SK-N-SH (cell line): ENCODE results near the gene KMT2C. TPM values are rescaled to one million over a fixed set of nuclear protein-coding genes. Genes with fewer than 3 reads are reported as not detected.

ENCODE experiments used
- CTCF ChIA-PET: fragments of 300-600, 350-600 bp; formaldehyde crosslinking; extraction: SDS; loops from one replicate; lab custom pipeline; 2021; lab: Yijun Ruan, JAX
- POLR2A ChIA-PET: fragments of 350-600 bp; sonication (Branson Sonifier 250); formaldehyde crosslinking; extraction: SDS; loops from one replicate; lab custom pipeline; 2020; ENCODE audit warnings: antibody characterized with exemption, inconsistent platforms; lab: Yijun Ruan, JAX
- DNase-seq: peaks from one replicate; pipeline ENCODE4 v3.0.0; 2012
- H2AFZ ChIP-seq: fragments of 200-600 bp; sonication (generic); 2 replicates; pipeline ENCODE4 v1.8.1; 2016; ENCODE audit warnings: antibody characterized with exemption, mild to moderate bottlenecking, low read depth
- H3F3A ChIP-seq: fragments of 200-600 bp; sonication (generic); replicated peaks from 2 replicates; pipeline ENCODE3; 2016; ENCODE audit warnings: antibody characterized with exemption, mild to moderate bottlenecking; ENCODE audit not compliant: insufficient read depth
- H3K27ac ChIP-seq, 2 experiments: fragments of 200-500 bp in 1 of 2; fragments of 200-600 bp in 1 of 2; sonication (Bioruptor generic) in 1 of 2; sonication (generic), shearing (Covaris generic) in 1 of 2; 2 replicates each; pipeline versions ENCODE4 v1.5.1 to v1.6.1; 2014 to 2016; ENCODE audit warnings: low read depth in 2 of 2, inconsistent platforms in 1 of 2, low read length in 1 of 2, mild to moderate bottlenecking in 1 of 2, mixed read lengths in 1 of 2
- H3K27me3 ChIP-seq: fragments of 200-600 bp; sonication (generic), shearing (Covaris generic); 2 replicates; pipeline ENCODE4 v1.6.1; 2016; ENCODE audit warnings: mixed run types; ENCODE audit not compliant: insufficient read depth
- H3K36me3 ChIP-seq, 2 experiments: fragments of 200-500 bp in 1 of 2; fragments of 200-600 bp in 1 of 2; sonication (Bioruptor generic) in 1 of 2; sonication (generic) in 1 of 2; replicated peaks in 1 of 2; 2 replicates each; pipeline versions ENCODE3 to v1.5.1; 2014 to 2016; ENCODE audit warnings: low read length in 1 of 2, mild to moderate bottlenecking in 1 of 2; ENCODE audit not compliant: insufficient read depth in 2 of 2, control insufficient read depth in 1 of 2
- H3K4me1 ChIP-seq, 2 experiments: fragments of 200-500 bp in 1 of 2; fragments of 200-600 bp in 1 of 2; sonication (Bioruptor generic) in 1 of 2; sonication (generic), shearing (Covaris generic) in 1 of 2; 2 replicates each; pipeline versions ENCODE4 v1.5.1 to v1.6.1; 2014 to 2016; ENCODE audit warnings: low read depth in 1 of 2, low read length in 1 of 2, mixed run types in 1 of 2; ENCODE audit not compliant: insufficient read depth in 2 of 2, control insufficient read depth in 1 of 2
- H3K4me2 ChIP-seq: fragments of 200-600 bp; sonication (generic), shearing (Covaris generic); 2 replicates; pipeline ENCODE4 v1.6.1; 2017; ENCODE audit warnings: mixed run types
- H3K4me3 ChIP-seq, 2 experiments: fragments of 200-500 bp in 1 of 2; fragments of 200-600 bp in 1 of 2; sonication (Bioruptor generic) in 1 of 2; sonication (generic), shearing (Covaris generic) in 1 of 2; 2 replicates each; pipeline versions ENCODE4 v1.5.1 to v1.8.1; 2014 to 2016; ENCODE audit warnings: low read depth in 2 of 2, inconsistent platforms in 1 of 2, low read length in 1 of 2, mild to moderate bottlenecking in 1 of 2, mixed read lengths in 1 of 2, moderate library complexity in 1 of 2
- H3K79me2 ChIP-seq: fragments of 200-600 bp; sonication (generic); 2 replicates; pipeline ENCODE4 v1.8.1; 2017; ENCODE audit warnings: mild to moderate bottlenecking; ENCODE audit not compliant: insufficient read depth
- H3K9ac ChIP-seq: fragments of 200-600 bp; sonication (generic); 2 replicates; pipeline ENCODE4 v1.6.1; 2017; ENCODE audit warnings: mixed run types
- H3K9me2 ChIP-seq: fragments of 200-600 bp; sonication (generic); 2 replicates; pipeline ENCODE4 v1.6.1; 2017; ENCODE audit warnings: mixed run types
- H3K9me3 ChIP-seq: fragments of 200-600 bp; sonication (generic); 2 replicates; pipeline ENCODE4 v1.6.1; 2017; ENCODE audit warnings: mixed run types, mild to moderate bottlenecking, moderate library complexity
- H4K20me1 ChIP-seq: fragments of 200-600 bp; sonication (generic); 2 replicates; pipeline ENCODE4 v1.6.1; 2017; ENCODE audit warnings: mild to moderate bottlenecking, mixed run types; ENCODE audit not compliant: insufficient read depth
- CHD2 ChIP-seq: fragments of 150-350 bp; IDR thresholded peaks from 2 replicates; pipeline ENCODE4 v1.6.1; 2018; ENCODE audit warnings: low read length; ENCODE audit not compliant: partially characterized antibody
- EP300 ChIP-seq, 2 experiments: IDR thresholded peaks; 2 replicates each; pipeline versions ENCODE4 v1.4.0 to v1.6.1; 2012; ENCODE audit warnings: borderline replicate concordance in 1 of 2, low read depth in 1 of 2, low read length in 1 of 2
- FOXJ3 ChIP-seq: sonication (generic); formaldehyde crosslinking; IDR thresholded peaks from 2 replicates; pipeline ENCODE4 v1.5.1; 2020; ENCODE audit warnings: mild to moderate bottlenecking, missing genetic modification reagents
- FOXM1 ChIP-seq: IDR thresholded peaks from 2 replicates; pipeline ENCODE4 v1.4.0; 2012; ENCODE audit warnings: low read depth, mild to moderate bottlenecking
- GABPA ChIP-seq: IDR thresholded peaks from 2 replicates; pipeline ENCODE4 v1.4.0; 2012; ENCODE audit warnings: low read depth, mild to moderate bottlenecking
- MXI1 ChIP-seq: IDR thresholded peaks from 2 replicates; pipeline ENCODE4 v1.6.1; 2012; ENCODE audit warnings: mild to moderate bottlenecking, low read depth, low read length, improper control_type of control experiment
- NFIC ChIP-seq: IDR thresholded peaks from 2 replicates; pipeline ENCODE4 v1.4.0; 2012; ENCODE audit warnings: borderline replicate concordance
- NRF1 ChIP-seq: IDR thresholded peaks from 2 replicates; pipeline ENCODE4 v1.6.1; 2012; ENCODE audit warnings: low read depth, mild to moderate bottlenecking, low read length
- PBX3 ChIP-seq: IDR thresholded peaks from 2 replicates; pipeline ENCODE4; 2012
- RCOR1 ChIP-seq: fragments of 150-350 bp; IDR thresholded peaks from 2 replicates; pipeline ENCODE4 v1.6.1; 2017; ENCODE audit warnings: antibody characterized with exemption, low read length
- TCF12 ChIP-seq: IDR thresholded peaks from 2 replicates; pipeline ENCODE4 v1.4.0; 2012
- USF2 ChIP-seq: fragments of 150-350 bp; IDR thresholded peaks from 2 replicates; pipeline ENCODE4 v1.6.1; 2017; ENCODE audit warnings: antibody characterized with exemption, low read length, low read depth, borderline replicate concordance
- YY1 ChIP-seq: IDR thresholded peaks from 2 replicates; pipeline ENCODE4 v1.4.0; 2012; ENCODE audit warnings: low read depth, mild to moderate bottlenecking
- whole genome bisulfite sequencing: methylation state at CpG from one replicate; pipeline ENCODE4 v1.1.6; 2017; ENCODE audit warnings: low lambda C conversion rate; 5-methylcytosine and 5-hydroxymethylcytosine counted together
- polyA plus RNA-seq, 3 experiments: library from polyadenylated mRNA; depleted of rRNA; stranded (reverse); fragments of >200 nt; gene quantifications; 2 replicates each; pipeline ENCODE4 v1.2.3, GENCODE V29; 2012
- TF ChIP-seq, protein P1 (sequence below): IDR thresholded peaks from 2 replicates; pipeline ENCODE4 v1.6.1; 2012; ENCODE audit warnings: mild to moderate bottlenecking, low read depth, low read length, moderate library complexity
- TF ChIP-seq, protein P2 (sequence below): IDR thresholded peaks from 2 replicates; pipeline ENCODE4 v1.4.0; 2012; ENCODE audit warnings: low read depth

Gene KMT2C
- polyA plus RNA-seq, 1 of the 3 experiments (the other 2 are of a cell fraction) = 8.0 TPM

DNA sequence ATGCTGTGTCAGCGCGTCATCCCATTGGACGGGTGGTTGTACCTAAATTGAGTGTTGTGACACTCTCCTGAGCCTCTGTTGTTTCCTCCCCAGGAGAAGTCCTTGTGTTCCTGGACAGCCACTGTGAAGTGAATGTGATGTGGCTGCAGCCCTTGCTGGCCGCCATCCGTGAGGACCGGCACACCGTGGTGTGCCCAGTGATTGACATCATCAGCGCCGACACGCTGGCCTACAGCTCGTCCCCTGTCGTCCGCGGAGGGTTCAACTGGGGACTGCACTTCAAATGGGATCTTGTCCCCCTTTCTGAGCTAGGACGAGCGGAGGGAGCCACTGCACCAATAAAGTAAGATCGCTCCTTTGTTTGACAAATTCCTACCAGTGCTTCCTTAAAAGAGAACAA is 327.9 kb downstream of the KMT2C start (continued):
- TF ChIP-seq, protein P1, sequence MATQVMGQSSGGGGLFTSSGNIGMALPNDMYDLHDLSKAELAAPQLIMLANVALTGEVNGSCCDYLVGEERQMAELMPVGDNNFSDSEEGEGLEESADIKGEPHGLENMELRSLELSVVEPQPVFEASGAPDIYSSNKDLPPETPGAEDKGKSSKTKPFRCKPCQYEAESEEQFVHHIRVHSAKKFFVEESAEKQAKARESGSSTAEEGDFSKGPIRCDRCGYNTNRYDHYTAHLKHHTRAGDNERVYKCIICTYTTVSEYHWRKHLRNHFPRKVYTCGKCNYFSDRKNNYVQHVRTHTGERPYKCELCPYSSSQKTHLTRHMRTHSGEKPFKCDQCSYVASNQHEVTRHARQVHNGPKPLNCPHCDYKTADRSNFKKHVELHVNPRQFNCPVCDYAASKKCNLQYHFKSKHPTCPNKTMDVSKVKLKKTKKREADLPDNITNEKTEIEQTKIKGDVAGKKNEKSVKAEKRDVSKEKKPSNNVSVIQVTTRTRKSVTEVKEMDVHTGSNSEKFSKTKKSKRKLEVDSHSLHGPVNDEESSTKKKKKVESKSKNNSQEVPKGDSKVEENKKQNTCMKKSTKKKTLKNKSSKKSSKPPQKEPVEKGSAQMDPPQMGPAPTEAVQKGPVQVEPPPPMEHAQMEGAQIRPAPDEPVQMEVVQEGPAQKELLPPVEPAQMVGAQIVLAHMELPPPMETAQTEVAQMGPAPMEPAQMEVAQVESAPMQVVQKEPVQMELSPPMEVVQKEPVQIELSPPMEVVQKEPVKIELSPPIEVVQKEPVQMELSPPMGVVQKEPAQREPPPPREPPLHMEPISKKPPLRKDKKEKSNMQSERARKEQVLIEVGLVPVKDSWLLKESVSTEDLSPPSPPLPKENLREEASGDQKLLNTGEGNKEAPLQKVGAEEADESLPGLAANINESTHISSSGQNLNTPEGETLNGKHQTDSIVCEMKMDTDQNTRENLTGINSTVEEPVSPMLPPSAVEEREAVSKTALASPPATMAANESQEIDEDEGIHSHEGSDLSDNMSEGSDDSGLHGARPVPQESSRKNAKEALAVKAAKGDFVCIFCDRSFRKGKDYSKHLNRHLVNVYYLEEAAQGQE = no peak

DNA sequence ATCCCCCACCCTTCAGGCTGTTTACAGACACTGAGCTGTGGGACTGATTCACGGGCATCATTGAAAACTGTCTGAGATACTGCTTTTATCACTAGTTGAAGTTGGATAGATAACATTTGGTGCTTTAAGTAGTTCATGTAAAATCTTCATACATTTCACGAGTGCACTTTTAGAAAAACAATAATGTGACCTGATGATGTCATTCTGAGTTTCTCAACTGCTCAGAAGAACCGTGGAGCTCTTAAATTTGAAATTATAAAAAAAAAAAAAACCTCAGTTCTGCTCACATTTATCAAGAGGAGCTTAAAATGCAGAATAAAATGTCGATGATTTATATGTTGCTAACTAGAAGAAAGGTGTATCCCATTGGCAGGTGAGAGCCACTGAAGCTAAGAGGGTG is 328.8 kb downstream of the KMT2C start:
- ChIA-PET CTCF (interaction anchor here (0.6 to 1.3 kb wide), 5 partner anchors 10 to 32 kb away, joined by 3 read pairs; no protein-coding TSS in a partner anchor), POLR2A (no interaction called here)
- no peak overlapping the region for H2AFZ ChIP-seq
- no peak overlapping the region for H3K27ac ChIP-seq
- H3K9me2 ChIP-seq = no peaks in the 10 kb centered on the region
- TF ChIP-seq EP300 (IDR thresholded peaks at IDR 0.05; ENCODE audit: borderline replicate concordance in 1 of 2, low read depth in 1 of 2, low read length in 1 of 2) (no peak), YY1 (no peak), RCOR1 (no peak)
- no peaks in the 10 kb centered on the region for H3K79me2 ChIP-seq
- H3K4me1 ChIP-seq = no peaks in the 10 kb centered on the region; a peak in 1 of 4 replicates
- H3K4me3 ChIP-seq = no peak overlapping the region
- no peak overlapping the region for H3K4me2 ChIP-seq
- 87% methylated on average over 4 of the region's 4 CpGs for WGBS
- H3K27me3 ChIP-seq = no peaks in the 10 kb centered on the region
- no peaks in the 10 kb centered on the region for H3F3A ChIP-seq
- peaks cover 30 to 72% of the 10 kb centered on the region in 2 experiments for H3K36me3 ChIP-seq
- no peak overlapping the region for H3K9ac ChIP-seq
- H4K20me1 ChIP-seq = no peaks in the 10 kb centered on the region
- DNase-seq = no peak
- H3K9me3 ChIP-seq = no peaks in the 10 kb centered on the region

DNA sequence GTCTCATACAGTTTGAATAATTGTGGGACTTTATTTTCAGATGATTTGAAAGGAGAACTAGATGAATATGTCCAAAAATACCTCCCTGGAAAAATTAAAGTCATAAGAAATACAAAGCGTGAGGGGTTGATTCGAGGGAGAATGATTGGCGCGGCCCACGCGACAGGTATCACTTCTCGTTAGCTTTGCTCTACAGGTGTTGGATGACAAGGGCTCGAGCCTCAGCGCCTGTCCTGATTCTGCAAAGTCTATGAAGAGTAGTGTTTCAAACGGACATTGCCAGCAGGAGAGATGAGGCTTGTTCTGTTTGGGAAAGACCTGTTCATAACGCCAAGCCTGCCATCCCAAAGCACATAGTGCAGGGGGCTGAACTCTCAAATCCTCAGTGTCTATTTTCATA is 330.6 kb downstream of the KMT2C start:
- WGBS = 93% methylated on average over 11 of the region's 11 CpGs
- ChIA-PET POLR2A (no interaction called here), CTCF (interaction anchor here (2.3 kb wide), 1 partner anchor 12 kb away, joined by 8 read pairs; no protein-coding TSS in a partner anchor)
- H3K36me3 ChIP-seq = peaks cover 26 to 72% of the 10 kb centered on the region in 2 experiments
- no peaks in the 10 kb centered on the region for H3K79me2 ChIP-seq
- H3K9me3 ChIP-seq = no peaks in the 10 kb centered on the region
- no peak overlapping the region for H3K4me3 ChIP-seq
- no peaks in the 10 kb centered on the region for H3K9me2 ChIP-seq
- no peak overlapping the region for H3K9ac ChIP-seq
- H4K20me1 ChIP-seq = no peaks in the 10 kb centered on the region
- H3K27me3 ChIP-seq = no peaks in the 10 kb centered on the region
- no peak overlapping the region for H3K4me2 ChIP-seq
- H3K4me1 ChIP-seq = no peaks in the 10 kb centered on the region; a peak in 1 of 4 replicates
- no peak for DNase-seq
- H3K27ac ChIP-seq = no peak overlapping the region
- H2AFZ ChIP-seq = no peak overlapping the region
- no peaks in the 10 kb centered on the region for H3F3A ChIP-seq
- no peak for TF ChIP-seq FOXJ3
- no peak for TF ChIP-seq MXI1
- TF ChIP-seq NFIC = no peak
- TF ChIP-seq PBX3 = no peak
- no peak for TF ChIP-seq FOXM1
- no peak for TF ChIP-seq YY1
- TF ChIP-seq GABPA = no peak
- TF ChIP-seq, protein P2, sequence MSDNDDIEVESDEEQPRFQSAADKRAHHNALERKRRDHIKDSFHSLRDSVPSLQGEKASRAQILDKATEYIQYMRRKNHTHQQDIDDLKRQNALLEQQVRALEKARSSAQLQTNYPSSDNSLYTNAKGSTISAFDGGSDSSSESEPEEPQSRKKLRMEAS = no peak
- TF ChIP-seq, protein P1 = no peak
- TF ChIP-seq TCF12 = no peak
- TF ChIP-seq NRF1 = no peak
- TF ChIP-seq USF2 = no peak
- TF ChIP-seq CHD2 = no peak
